Measurements from ENCODE around the gene AFDN. TPM values are rescaled to one million over a fixed set of nuclear protein-coding genes. Genes with fewer than 3 reads are reported as not detected.

AFDN gene
- total RNA-seq, 4 donors from 2014 or later: 196 to 311 (median 224) TPM

DNA sequence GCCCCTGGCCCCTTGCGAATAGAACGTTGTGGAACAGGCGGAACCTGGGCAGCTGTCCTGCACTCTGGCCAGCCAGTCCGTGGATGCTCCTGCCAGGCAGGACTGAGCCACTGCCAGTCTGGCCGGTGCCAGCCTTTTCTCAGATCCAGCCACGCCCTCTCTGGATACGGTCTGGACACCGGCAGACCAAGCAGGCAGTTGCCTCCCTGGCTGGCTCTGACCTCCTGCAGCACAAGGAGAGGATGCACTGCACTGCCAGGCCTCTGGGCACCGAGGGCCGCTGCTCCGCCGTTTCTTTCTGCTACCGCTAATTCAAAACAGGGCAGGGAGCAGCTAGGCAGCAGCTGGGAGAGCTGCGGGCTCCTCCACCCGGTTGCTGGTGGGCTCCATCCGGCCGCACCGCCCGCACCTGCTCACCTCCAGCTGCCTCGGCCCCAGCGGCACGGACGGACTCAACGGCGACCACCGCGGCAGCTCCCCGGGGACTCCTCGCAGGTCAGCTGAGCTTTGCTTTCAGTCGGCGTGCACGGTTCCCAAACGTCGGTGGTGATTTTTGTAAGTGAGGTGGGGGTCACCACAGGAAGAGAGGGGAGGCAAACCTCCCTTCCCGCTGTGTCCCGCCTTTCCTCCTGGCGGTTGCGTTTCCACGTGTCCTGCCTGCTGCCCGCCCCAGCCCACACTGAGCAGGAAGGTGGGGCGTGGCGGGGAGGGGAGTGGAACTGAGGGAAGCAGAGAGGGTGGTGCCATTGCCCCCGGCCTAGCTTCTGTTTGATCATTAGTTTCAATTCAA, 30.3 kb upstream of the AFDN start:
- WGBS, 2 donors: 14 to 19% methylated on average over 21 to 29 of the region's 43 CpGs
- intact Hi-C loops (cut with DNase I): no loop called here
- DNase-seq: peak; percentile 80 to 82
- H3K4me3 ChIP-seq (replicated peaks in 1 of 3): peak overlapping the region in 1 of 3 donors; percentile 23
- peaks cover 9 to 10% of the 10 kb centered on the region in 2 donors for H3K4me1 ChIP-seq
- no peak for TF ChIP-seq POLR2A (IDR thresholded peaks at IDR 0.05)
- TF ChIP-seq, protein P1, sequence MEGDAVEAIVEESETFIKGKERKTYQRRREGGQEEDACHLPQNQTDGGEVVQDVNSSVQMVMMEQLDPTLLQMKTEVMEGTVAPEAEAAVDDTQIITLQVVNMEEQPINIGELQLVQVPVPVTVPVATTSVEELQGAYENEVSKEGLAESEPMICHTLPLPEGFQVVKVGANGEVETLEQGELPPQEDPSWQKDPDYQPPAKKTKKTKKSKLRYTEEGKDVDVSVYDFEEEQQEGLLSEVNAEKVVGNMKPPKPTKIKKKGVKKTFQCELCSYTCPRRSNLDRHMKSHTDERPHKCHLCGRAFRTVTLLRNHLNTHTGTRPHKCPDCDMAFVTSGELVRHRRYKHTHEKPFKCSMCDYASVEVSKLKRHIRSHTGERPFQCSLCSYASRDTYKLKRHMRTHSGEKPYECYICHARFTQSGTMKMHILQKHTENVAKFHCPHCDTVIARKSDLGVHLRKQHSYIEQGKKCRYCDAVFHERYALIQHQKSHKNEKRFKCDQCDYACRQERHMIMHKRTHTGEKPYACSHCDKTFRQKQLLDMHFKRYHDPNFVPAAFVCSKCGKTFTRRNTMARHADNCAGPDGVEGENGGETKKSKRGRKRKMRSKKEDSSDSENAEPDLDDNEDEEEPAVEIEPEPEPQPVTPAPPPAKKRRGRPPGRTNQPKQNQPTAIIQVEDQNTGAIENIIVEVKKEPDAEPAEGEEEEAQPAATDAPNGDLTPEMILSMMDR (IDR thresholded peaks at IDR 0.05): peak in 1 of 6 experiments; percentile 18
- no peaks in the 10 kb centered on the region for H3K9me3 ChIP-seq
- peak overlapping the region in 1 of 3 donors; percentile 31 for H3K27ac ChIP-seq
- H3K27me3 ChIP-seq: no peaks in the 10 kb centered on the region
- H3K36me3 ChIP-seq: no peaks in the 10 kb centered on the region

DNA sequence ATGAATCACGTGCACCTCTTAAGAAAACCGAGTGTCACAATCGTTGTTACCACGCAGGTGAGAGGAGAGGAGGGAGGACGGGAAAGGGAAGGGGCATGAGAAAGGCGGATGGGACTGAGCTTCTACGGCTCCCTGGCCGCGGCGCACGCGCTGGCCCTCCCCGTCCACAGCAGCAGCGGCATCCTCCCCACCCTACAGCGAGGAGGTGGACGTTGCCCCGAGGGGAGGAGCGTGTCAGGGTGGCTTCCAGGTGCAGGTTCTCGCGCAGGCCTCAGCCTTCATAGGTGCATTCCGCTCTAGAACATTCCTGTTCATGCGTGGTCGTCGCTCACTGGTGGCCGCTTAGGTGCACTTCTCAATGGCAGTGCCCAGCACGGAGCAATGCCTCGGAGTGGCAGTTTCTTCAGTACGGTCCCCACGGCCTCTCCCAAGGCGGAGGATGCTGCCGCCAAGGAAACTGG, 29.7 kb upstream of the AFDN start:
- peak overlapping the region in 1 of 3 donors; percentile 23 for H3K4me3 ChIP-seq (replicated peaks in 1 of 3)
- no peak overlapping the region for H3K27ac ChIP-seq

DNA sequence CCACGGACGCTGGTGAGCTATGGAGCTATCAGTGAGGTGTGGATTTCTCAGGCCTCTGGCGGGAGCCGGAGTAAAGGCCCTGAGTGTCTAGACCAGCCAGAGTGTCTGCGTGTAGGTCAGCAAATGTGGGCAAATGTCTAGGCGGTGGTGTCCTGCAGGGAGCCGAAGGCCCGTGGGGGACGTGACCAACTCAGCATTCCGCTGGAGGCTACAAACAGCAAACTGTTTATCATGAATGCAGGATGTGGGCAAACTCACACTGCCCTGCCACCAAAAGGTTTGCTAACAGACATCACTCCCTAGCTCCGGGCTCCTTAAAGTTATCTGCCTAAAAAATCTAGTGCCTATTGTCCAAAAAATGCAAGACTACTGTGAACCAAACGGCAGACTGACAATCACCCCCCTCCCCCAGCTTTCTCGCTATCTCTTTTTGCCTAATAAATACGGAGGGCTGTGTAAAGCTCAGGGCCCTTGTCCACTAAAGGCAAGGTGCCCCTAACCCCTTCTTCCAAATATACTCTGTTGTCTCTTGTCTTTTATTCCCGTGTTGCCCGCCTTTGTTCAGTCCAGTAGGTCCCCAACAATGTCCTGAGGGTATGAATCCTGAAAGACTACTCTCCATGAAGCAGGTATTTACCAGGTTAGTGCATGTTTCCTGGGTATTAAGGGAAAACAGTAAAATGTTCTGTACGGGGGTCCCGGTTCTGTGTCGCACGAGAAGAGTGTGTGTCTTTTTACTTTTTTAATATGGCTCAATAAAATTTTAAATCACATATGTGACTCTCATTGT, 29.0 kb upstream of the AFDN start:
- H3K4me3 ChIP-seq (replicated peaks in 1 of 3): no peak overlapping the region
- H3K27ac ChIP-seq: no peak overlapping the region
- WGBS, 2 donors: 89% methylated on average over 18 to 19 of the region's 20 CpGs
- no peak for DNase-seq
- intact Hi-C loops (cut with DNase I): no loop called here
- H3K27me3 ChIP-seq: no peaks in the 10 kb centered on the region
- no peaks in the 10 kb centered on the region for H3K36me3 ChIP-seq
- TF ChIP-seq, protein P1 (IDR thresholded peaks at IDR 0.05): no peak
- no peak for TF ChIP-seq POLR2A (IDR thresholded peaks at IDR 0.05)
- H3K9me3 ChIP-seq: no peaks in the 10 kb centered on the region
- peaks cover 9 to 10% of the 10 kb centered on the region in 2 donors for H3K4me1 ChIP-seq

More for the DNA sequence above, 29.7 kb upstream of the AFDN start:
- DNase-seq: no peak
- Histone ChIP-seq H3K9me3 (no peaks in the 10 kb centered on the region), H3K4me1 (peaks cover 9 to 10% of the 10 kb centered on the region in 2 donors), H3K27me3 (no peaks in the 10 kb centered on the region), H3K36me3 (no peaks in the 10 kb centered on the region)
- intact Hi-C loops (cut with DNase I): no loop called here
- WGBS, 2 donors: 71 to 73% methylated on average over 27 to 28 of the region's 31 CpGs
- TF ChIP-seq, protein P1 (IDR thresholded peaks at IDR 0.05): no peak
- TF ChIP-seq POLR2A (IDR thresholded peaks at IDR 0.05): no peak

DNA sequence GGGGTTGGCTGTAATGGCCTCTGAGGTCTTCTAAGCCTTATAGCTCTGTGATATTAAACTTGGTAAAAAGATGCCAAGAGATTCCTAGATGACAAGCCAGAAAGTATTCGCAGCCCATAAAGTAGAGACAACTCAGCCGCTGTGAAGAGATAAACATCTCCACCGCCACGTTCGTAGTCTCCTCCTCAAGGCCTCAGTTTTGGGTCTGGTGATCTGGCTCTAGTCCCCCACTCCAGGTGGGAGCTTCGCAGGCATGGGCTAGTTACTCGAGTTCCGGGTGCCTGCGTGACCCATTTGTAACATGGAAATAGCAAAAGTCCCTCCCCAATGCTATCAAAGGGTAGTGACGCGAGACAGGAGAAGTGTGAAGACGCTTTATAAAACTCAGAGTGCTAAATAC, 28.3 kb upstream of the AFDN start:
- Histone ChIP-seq H3K27ac (no peak overlapping the region), H3K4me3 (replicated peaks in 1 of 3) (no peak overlapping the region), H3K36me3 (no peaks in the 10 kb centered on the region), H3K27me3 (no peaks in the 10 kb centered on the region), H3K9me3 (no peaks in the 10 kb centered on the region), H3K4me1 (peaks cover 9 to 10% of the 10 kb centered on the region in 2 donors)
- no peak for TF ChIP-seq POLR2A (IDR thresholded peaks at IDR 0.05)
- TF ChIP-seq, protein P1 (IDR thresholded peaks at IDR 0.05): no peak
- intact Hi-C loops (cut with DNase I): no loop called here
- 79 to 90% methylated on average over 12 of the region's 12 CpGs for WGBS, 2 donors
- no peak for DNase-seq

All from thyroid gland (tissue), 4 donors.